HepG2 (cell line): Measurements from ENCODE around the gene GADD45GIP1.
A peak's percentile ranks its signal among the peaks of the same experiment; 100 is the strongest.

Experiments used
- POLR2A ChIP-seq, 2 experiments: IDR thresholded peaks; 2 replicates each; pipeline ENCODE4 v1.6.1; 2011; ENCODE audit warnings: low read depth in 2 of 2, low read length in 2 of 2, mild to moderate bottlenecking in 1 of 2, moderate library complexity in 1 of 2; ENCODE audit not compliant: insufficient read depth in 1 of 2
- RXRA ChIP-seq: sonication (generic); formaldehyde crosslinking; IDR thresholded peaks from 2 replicates; pipeline ENCODE4 v1.5.1; 2020; ENCODE audit warnings: missing genetic modification reagents
- ZFX ChIP-seq: sonication (generic); formaldehyde crosslinking; IDR thresholded peaks from 2 replicates; pipeline ENCODE4 v1.4.0; 2020; ENCODE audit warnings: mild to moderate bottlenecking, low read depth, missing genetic modification reagents, moderate library complexity
- ZNF816 ChIP-seq: sonication (generic); formaldehyde crosslinking; IDR thresholded peaks from 2 replicates; pipeline ENCODE4 v1.8.0; 2022; ENCODE audit warnings: missing genetic modification reagents, mild to moderate bottlenecking, borderline replicate concordance
- TF ChIP-seq, protein P1 (sequence below): sonication (generic); formaldehyde crosslinking; IDR thresholded peaks from 2 replicates; pipeline ENCODE4 v1.4.0; 2020; ENCODE audit warnings: missing genetic modification reagents
- TF ChIP-seq, protein P2 (sequence below): fragments of 450-650 bp; IDR thresholded peaks from 2 replicates; pipeline ENCODE4 v1.6.1; 2017

DNA sequence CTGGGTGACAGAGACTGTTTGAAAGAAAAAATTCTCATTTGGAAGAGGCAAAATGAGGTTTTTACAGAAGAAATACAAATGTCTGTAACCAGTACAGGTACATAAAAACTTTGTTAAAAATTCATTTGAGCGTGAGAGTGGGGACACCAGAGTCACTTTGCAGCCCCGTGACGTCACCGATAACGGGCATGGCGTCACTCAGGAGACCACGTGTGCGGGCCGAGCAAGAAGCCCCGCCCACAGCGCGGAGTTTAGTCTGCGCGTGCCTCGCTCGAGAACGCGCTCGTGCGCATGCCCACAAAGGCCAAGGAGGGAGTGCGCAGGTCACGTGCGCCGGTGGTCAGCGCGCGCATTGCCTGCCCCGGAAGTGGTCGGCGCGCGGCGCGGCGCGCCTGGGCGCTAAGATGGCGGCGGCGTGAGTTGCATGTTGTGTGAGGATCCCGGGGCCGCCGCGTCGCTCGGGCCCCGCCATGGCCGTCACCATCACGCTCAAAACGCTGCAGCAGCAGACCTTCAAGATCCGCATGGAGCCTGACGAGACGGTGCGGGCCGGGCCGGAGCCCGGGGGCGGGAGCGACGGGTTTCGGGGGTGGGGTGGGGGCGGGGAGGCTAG lies 11.4 kb downstream of the GADD45GIP1 start, which contains the start of gene RAD23A:
- TF ChIP-seq RXRA (CRISPR knock-in tag) (peak; percentile 75), ZNF816 (CRISPR knock-in tag) (0 out of 2 replicates have a peak, but pooled peaks have one; percentile 60), POLR2A (IDR thresholded peaks at IDR 0.05; ENCODE audit: insufficient read depth in 1 of 2, low read depth in 2 of 2, low read length in 2 of 2) (peak; percentile 78 to 90), ZFX (peak; percentile 73; the same call in 1 of the 2 replicates)
- TF ChIP-seq, protein P1, sequence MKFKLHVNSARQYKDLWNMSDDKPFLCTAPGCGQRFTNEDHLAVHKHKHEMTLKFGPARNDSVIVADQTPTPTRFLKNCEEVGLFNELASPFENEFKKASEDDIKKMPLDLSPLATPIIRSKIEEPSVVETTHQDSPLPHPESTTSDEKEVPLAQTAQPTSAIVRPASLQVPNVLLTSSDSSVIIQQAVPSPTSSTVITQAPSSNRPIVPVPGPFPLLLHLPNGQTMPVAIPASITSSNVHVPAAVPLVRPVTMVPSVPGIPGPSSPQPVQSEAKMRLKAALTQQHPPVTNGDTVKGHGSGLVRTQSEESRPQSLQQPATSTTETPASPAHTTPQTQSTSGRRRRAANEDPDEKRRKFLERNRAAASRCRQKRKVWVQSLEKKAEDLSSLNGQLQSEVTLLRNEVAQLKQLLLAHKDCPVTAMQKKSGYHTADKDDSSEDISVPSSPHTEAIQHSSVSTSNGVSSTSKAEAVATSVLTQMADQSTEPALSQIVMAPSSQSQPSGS (CRISPR knock-in tag), result peak; percentile 97
- TF ChIP-seq, protein P2, sequence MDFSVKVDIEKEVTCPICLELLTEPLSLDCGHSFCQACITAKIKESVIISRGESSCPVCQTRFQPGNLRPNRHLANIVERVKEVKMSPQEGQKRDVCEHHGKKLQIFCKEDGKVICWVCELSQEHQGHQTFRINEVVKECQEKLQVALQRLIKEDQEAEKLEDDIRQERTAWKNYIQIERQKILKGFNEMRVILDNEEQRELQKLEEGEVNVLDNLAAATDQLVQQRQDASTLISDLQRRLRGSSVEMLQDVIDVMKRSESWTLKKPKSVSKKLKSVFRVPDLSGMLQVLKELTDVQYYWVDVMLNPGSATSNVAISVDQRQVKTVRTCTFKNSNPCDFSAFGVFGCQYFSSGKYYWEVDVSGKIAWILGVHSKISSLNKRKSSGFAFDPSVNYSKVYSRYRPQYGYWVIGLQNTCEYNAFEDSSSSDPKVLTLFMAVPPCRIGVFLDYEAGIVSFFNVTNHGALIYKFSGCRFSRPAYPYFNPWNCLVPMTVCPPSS, result no peak
